ENCODE results near the gene HCST.

Gene HCST

GRCh38 chr19:35860818-35861639 is 41.3 kb upstream of the HCST start:
- no peak for TF ChIP-seq CTCF (IDR thresholded peaks at IDR 0.05)

- no peak for TF ChIP-seq CTCF (IDR thresholded peaks at IDR 0.05)
These were observed 40.6 kb upstream of the HCST start for GRCh38 chr19:35861640-35862160.

- TF ChIP-seq CTCF (IDR thresholded peaks at IDR 0.05): no peak
These were observed 39.8 kb upstream of the HCST start for GRCh38 chr19:35862528-35862927.

GRCh38 chr19:35863018-35863417 is 39.3 kb upstream of the HCST start:
- no peak for TF ChIP-seq CTCF (IDR thresholded peaks at IDR 0.05)

- no peak for TF ChIP-seq CTCF (IDR thresholded peaks at IDR 0.05)
These were observed 34.0 kb upstream of the HCST start, which contains the start of gene APLP1 for GRCh38 chr19:35868172-35868822. Gene APLP1, plus strand, starts transcription at chr19:35868574. Its CDS starts 63 bp downstream, at chr19:35868637.

- TF ChIP-seq CTCF (IDR thresholded peaks at IDR 0.05): no peak
These were observed 33.5 kb upstream of the HCST start for GRCh38 chr19:35868823-35869326.

GRCh38 chr19:35869327-35870123 is 32.8 kb upstream of the HCST start:
- TF ChIP-seq CTCF (IDR thresholded peaks at IDR 0.05): no peak

Measured in LNCAP (cell line).